HG02852 (cell line): ENCODE data around the gene LANCL2.

Source experiments
- ATAC-seq: cut with Tn5 transposase; IDR thresholded peaks from one replicate; pipeline ENCODE4 v1.9.1; 2021; ENCODE audit warnings: mild to moderate bottlenecking, moderate library complexity; ENCODE audit not compliant: unreplicated experiment

Gene LANCL2

GRCh38 chr7:55436457-55436856 lies 71.3 kb downstream of the LANCL2 start:
- ATAC-seq = no peak

- ATAC-seq = no peak
These were observed 72.2 kb downstream of the LANCL2 start for GRCh38 chr7:55437375-55437774.

- ATAC-seq = no peak
These were observed 73.1 kb downstream of the LANCL2 start for GRCh38 chr7:55438085-55438756.

- ATAC-seq = no peak
These were observed 73.8 kb downstream of the LANCL2 start for GRCh38 chr7:55438757-55439525.

- no peak for ATAC-seq
These were observed 74.5 kb downstream of the LANCL2 start for GRCh38 chr7:55439627-55440026.

- no peak for ATAC-seq
These were observed 75.0 kb downstream of the LANCL2 start for GRCh38 chr7:55440040-55440690.

- ATAC-seq = no peak
These were observed 75.9 kb downstream of the LANCL2 start for GRCh38 chr7:55441002-55441401.

- ATAC-seq = no peak
These were observed 76.8 kb downstream of the LANCL2 start for GRCh38 chr7:55441774-55442522.

- ATAC-seq = no peak
These were observed 79.6 kb downstream of the LANCL2 start for GRCh38 chr7:55444786-55445185.

GRCh38 chr7:55448526-55448925 lies 83.4 kb downstream of the LANCL2 start:
- no peak for ATAC-seq

GRCh38 chr7:55449205-55449991 lies 84.3 kb downstream of the LANCL2 start:
- no peak for ATAC-seq

GRCh38 chr7:55449992-55450535 lies 84.9 kb downstream of the LANCL2 start:
- ATAC-seq = no peak

- no peak for ATAC-seq
These were observed 87.8 kb downstream of the LANCL2 start for GRCh38 chr7:55452971-55453370.

GRCh38 chr7:55457801-55458200 lies 92.7 kb downstream of the LANCL2 start:
- no peak for ATAC-seq

GRCh38 chr7:55458351-55458750 lies 93.2 kb downstream of the LANCL2 start:
- ATAC-seq = no peak

- no peak for ATAC-seq
These were observed 98.6 kb downstream of the LANCL2 start for GRCh38 chr7:55463686-55464262.

GRCh38 chr7:55464422-55464821 lies 99.3 kb downstream of the LANCL2 start:
- no peak for ATAC-seq

- ATAC-seq = no peak
These were observed 100.6 kb downstream of the LANCL2 start for GRCh38 chr7:55465691-55466090.

- no peak for ATAC-seq
These were observed 102.0 kb downstream of the LANCL2 start for GRCh38 chr7:55467047-55467593.

GRCh38 chr7:55468495-55468894 lies 103.4 kb downstream of the LANCL2 start:
- ATAC-seq = no peak
